Activated gamma-delta T cell treated with anti-CD3 and anti-CD28 coated beads, Interleukin-2, amount 50 U/mL, for 16 hours (primary cell): Measurements from ENCODE around the gene TTLL7.

ENCODE experiments used
- DNase-seq: peaks from one replicate; pipeline ENCODE4 v3.0.0-alpha.2; 2020; ENCODE audit warnings: low read depth

The TTLL7 gene

GRCh38 chr1:83818916-83819315, 180.0 kb downstream of the TTLL7 start:
- DNase-seq: no peak

DNA sequence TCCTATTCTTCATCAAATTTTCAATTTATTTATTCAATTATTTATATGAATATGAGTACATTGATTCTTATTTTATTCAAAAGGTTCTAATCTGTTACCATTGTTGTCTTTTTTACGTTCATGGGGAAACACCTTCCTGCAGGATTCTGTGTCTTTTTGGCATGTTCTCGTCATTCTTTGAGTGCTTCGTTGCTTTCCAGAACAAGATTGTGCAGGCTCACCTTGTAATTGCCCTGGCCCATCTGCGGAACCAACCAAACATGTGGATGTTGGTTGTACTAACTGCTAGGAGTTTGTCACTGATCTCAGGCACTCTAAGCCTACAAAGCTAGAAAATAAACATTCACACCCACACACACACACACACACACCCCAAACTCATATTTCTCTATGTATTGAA, 182.1 kb downstream of the TTLL7 start:
- DNase-seq: no peak

- no peak for DNase-seq
Observed at GRCh38 chr1:83815330-83815729, 183.6 kb downstream of the TTLL7 start.
